Activated naive CD4-positive, alpha-beta T cell treated with anti-CD3 and anti-CD28 coated beads for 36 hours (primary cell): Measurements from ENCODE around the gene CYP24A1. TPM values are rescaled to one million over a fixed set of nuclear protein-coding genes. Genes with fewer than 3 reads are reported as not detected.

Experiments
- CTCF ChIA-PET: fragments of 350-600 bp; sonication (Branson Sonifier 250); formaldehyde crosslinking; loops from one replicate; lab custom pipeline; 2021; ENCODE audit warnings: antibody characterized with exemption; lab: Charles Lee
- DNase-seq: peaks from one replicate; pipeline ENCODE4 v3.0.0-alpha.2; 2020
- H3K27ac Mint-ChIP-seq: one replicate; pipeline ENCODE4 v1.8.0; 2021; ENCODE audit warnings: mild to moderate bottlenecking, mixed read lengths
- H3K27me3 Mint-ChIP-seq: one replicate; pipeline ENCODE4 v1.8.0; 2021; ENCODE audit warnings: low read depth, mixed read lengths
- H3K36me3 Mint-ChIP-seq: one replicate; pipeline ENCODE4 v1.8.0; 2021; ENCODE audit warnings: low read depth, mixed read lengths
- H3K4me1 Mint-ChIP-seq: one replicate; pipeline ENCODE4 v1.8.0; 2021; ENCODE audit warnings: low read depth, mixed read lengths
- H3K4me3 Mint-ChIP-seq: one replicate; pipeline ENCODE4 v1.8.0; 2021; ENCODE audit warnings: mild to moderate bottlenecking, moderate library complexity, mixed read lengths
- H3K9me3 Mint-ChIP-seq: one replicate; pipeline ENCODE4 v1.8.0; 2021; ENCODE audit warnings: mixed read lengths
- intact Hi-C: fragments of 100-400 bp; cut with micrococcal nuclease; formaldehyde crosslinking; loops from one replicate; pipeline ENCODE4 v1.15.1; 2023
- total RNA-seq, 2 experiments: library from RNA; stranded (reverse); gene quantifications; one replicate each; pipeline ENCODE4 v1.2.3, GENCODE V29; 2021

The CYP24A1 gene
- total RNA-seq, 2 experiments from 2014 or later = not detected

DNA sequence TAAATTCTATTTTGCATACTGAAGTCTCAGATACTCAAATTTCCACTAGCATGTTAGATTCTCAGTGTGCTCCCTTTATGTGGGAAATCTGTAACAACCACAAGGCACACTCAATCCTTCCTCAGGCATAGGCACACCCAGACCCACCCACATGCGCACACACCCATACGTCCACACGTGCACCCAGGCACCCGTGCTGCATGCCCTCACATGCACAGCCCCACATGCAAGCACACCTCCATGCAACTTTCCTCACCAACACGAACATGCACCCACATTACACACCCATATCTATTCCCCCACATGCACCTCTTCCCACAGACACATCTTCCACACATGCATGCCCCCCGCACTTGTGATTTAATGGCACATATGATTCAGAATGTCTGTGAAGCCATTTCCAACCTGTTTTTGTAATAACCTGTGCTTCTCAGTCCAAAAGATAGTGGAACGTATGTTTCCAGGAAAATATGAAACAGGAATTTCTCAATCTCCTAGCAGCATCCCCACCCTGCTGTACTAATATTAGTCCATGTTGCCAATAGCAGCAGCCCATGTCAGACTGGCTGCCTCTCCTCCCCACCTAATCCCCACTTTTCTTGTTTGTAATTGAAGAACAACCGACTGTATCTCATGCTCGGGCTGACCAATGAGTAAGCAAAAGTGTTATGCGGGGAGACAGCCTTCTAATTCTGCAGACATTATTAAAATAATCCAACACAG, 11.3 kb upstream of the CYP24A1 start:
- CTCF ChIA-PET = no interaction called here
- no peaks in the 10 kb centered on the region for H3K9me3 Mint-ChIP-seq
- H3K4me1 Mint-ChIP-seq = no peaks in the 10 kb centered on the region
- intact Hi-C loops = no loop called here
- no peaks in the 10 kb centered on the region for H3K36me3 Mint-ChIP-seq
- no peak overlapping the region for H3K27ac Mint-ChIP-seq
- no peak overlapping the region for H3K4me3 Mint-ChIP-seq
- no peak for DNase-seq
- H3K27me3 Mint-ChIP-seq = peaks cover 11% of the 10 kb centered on the region

DNA sequence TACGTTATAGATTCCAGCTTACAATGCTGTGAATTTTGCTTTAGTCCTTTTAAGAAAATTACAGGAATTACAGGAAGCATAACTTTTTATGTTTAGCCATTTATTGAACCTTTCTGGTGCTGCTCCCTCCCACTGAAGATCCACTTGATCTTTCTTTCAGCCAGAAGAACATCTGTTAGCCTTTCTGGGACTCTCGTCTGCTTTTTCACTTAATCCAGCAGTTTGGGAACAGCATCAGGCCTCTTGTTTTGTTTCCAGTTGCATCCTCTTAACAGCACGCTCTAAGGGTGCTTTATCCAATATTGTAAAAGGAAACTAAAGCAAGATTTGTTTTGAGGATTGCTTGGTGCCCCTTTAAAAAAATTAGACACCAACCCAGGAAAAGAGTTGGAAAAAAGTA, 10.3 kb upstream of the CYP24A1 start:
- DNase-seq = no peak
- Mint-ChIP-seq H3K36me3 (no peaks in the 10 kb centered on the region), H3K4me1 (peaks cover 2% of the 10 kb centered on the region), H3K4me3 (no peak overlapping the region), H3K9me3 (no peaks in the 10 kb centered on the region), H3K27me3 (peaks cover 11% of the 10 kb centered on the region), H3K27ac (no peak overlapping the region)
- intact Hi-C loops = no loop called here
- CTCF ChIA-PET = interaction anchor here (0.7 kb wide), 1 partner anchor 16 kb away, joined by 3 read pairs; no protein-coding TSS in a partner anchor

DNA sequence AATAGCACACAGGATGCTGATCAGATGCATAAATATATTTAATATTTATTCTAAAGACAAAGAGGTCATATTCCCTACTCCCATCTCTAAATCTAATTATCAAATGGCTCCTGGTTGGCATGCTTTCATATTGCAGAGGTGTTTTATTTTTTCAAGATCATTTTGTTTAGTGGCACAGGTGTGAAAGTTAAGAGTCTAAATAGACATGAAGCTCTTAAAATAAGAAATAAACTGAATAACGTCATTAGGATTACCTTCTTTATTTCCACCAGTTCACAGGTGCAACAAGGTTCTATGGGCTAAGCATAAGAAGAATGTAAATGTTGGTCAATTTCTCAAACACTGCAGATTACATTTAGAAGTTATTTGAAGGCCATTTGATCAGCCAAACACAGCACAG, 7.1 kb upstream of the CYP24A1 start:
- H3K27me3 Mint-ChIP-seq = peaks cover 28% of the 10 kb centered on the region
- intact Hi-C loops = no loop called here
- CTCF ChIA-PET = interaction anchor here (0.7 to 1.3 kb wide), 2 partner anchors 75 to 85 kb away, joined by 4 to 8 read pairs; no protein-coding TSS in a partner anchor

DNA sequence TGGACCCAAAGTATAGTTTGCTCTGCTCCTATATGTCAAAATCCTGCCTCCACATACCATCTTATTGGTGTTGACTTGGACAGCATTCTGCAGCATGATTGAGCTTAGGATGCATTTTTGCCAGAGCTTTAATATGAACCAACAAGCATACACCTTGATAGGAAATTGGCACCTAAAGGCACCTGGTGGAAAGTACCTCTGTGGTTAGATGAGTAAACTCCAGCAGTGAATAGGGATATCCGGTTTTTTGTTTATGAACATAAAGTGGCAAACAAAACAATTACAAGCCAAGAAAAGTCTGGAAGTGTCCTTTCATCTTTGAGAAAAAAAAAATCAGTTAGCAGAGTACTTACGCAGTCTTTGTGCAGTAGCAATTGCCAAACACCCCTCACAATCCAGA, 6.2 kb upstream of the CYP24A1 start:
- CTCF ChIA-PET = no interaction called here

More for the DNA sequence above, 7.1 kb upstream of the CYP24A1 start:
- no peak overlapping the region for H3K4me3 Mint-ChIP-seq
- H3K36me3 Mint-ChIP-seq = no peaks in the 10 kb centered on the region
- peaks cover 2% of the 10 kb centered on the region for H3K4me1 Mint-ChIP-seq
- no peak overlapping the region for H3K27ac Mint-ChIP-seq
- no peaks in the 10 kb centered on the region for H3K9me3 Mint-ChIP-seq
- DNase-seq = no peak

DNA sequence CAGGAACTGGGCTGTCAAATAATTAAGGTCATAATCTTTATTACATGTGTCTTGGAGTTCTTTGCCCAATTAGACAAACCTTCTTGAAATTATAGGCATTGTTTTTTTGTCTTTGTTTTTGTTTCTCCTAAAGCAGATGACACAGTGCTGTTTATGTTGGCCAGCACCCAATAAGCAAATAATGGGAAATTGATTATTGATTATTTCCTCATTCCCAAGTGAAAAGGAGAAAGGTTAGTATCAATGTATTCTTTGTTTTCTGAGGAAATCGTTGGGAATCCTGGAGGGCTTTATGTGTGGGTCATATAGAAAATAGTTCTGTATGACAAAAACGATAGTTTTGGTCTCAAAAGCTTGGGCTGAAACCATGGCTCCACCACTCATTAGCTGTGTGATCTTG, 4.5 kb upstream of the CYP24A1 start:
- no peaks in the 10 kb centered on the region for H3K9me3 Mint-ChIP-seq

More for the DNA sequence above, 6.2 kb upstream of the CYP24A1 start:
- DNase-seq = no peak
- Mint-ChIP-seq H3K27me3 (peaks cover 30% of the 10 kb centered on the region), H3K4me1 (peaks cover 3% of the 10 kb centered on the region), H3K9me3 (no peaks in the 10 kb centered on the region), H3K27ac (no peak overlapping the region), H3K4me3 (no peak overlapping the region), H3K36me3 (no peaks in the 10 kb centered on the region)
- intact Hi-C loops = no loop called here

GRCh38 chr20:54177378-54177777, 3.6 kb upstream of the CYP24A1 start:
- intact Hi-C loops = no loop called here
- CTCF ChIA-PET = interaction anchor here (0.7 to 0.8 kb wide), 2 partner anchors 45 to 57 kb away, joined by 3 read pairs; no protein-coding TSS in a partner anchor
- Mint-ChIP-seq H3K36me3 (no peaks in the 10 kb centered on the region), H3K4me1 (peaks cover 23% of the 10 kb centered on the region), H3K9me3 (no peaks in the 10 kb centered on the region), H3K27me3 (peaks cover 53% of the 10 kb centered on the region), H3K27ac (no peak overlapping the region), H3K4me3 (no peak overlapping the region)
- no peak for DNase-seq

More for the DNA sequence above, 4.5 kb upstream of the CYP24A1 start:
- CTCF ChIA-PET = no interaction called here
- no peak overlapping the region for H3K27ac Mint-ChIP-seq
- intact Hi-C loops = no loop called here
- no peak for DNase-seq
- H3K4me3 Mint-ChIP-seq = no peak overlapping the region
- peaks cover 16% of the 10 kb centered on the region for H3K4me1 Mint-ChIP-seq
- H3K27me3 Mint-ChIP-seq = peaks cover 44% of the 10 kb centered on the region
- no peaks in the 10 kb centered on the region for H3K36me3 Mint-ChIP-seq

DNA sequence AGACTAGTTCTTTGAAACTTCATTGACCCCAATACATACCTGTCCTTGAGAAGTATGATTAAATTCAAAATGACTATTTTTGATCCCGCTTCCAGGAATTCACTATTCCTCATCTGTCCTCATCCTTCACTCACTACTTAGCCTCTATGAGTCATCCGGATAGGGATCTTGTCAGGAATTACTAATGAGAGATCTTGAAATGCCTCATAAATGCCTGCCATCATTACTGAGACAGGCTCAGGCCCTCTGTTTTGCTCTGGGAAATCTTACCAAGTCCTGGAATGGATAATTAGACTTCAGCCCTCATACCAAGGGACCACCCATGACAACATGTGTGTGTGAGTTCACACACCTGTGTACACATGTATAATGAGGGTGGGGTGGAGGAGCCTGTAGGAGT, 2.8 kb upstream of the CYP24A1 start:
- intact Hi-C loops = no loop called here
- Mint-ChIP-seq H3K9me3 (no peaks in the 10 kb centered on the region), H3K27me3 (peaks cover 59% of the 10 kb centered on the region), H3K27ac (no peak overlapping the region), H3K4me1 (peaks cover 23% of the 10 kb centered on the region), H3K36me3 (no peaks in the 10 kb centered on the region), H3K4me3 (no peak overlapping the region)
- DNase-seq = no peak
- CTCF ChIA-PET = interaction anchor here (0.8 kb wide), 1 partner anchor 44 kb away, joined by 3 read pairs; no protein-coding TSS in a partner anchor

DNA sequence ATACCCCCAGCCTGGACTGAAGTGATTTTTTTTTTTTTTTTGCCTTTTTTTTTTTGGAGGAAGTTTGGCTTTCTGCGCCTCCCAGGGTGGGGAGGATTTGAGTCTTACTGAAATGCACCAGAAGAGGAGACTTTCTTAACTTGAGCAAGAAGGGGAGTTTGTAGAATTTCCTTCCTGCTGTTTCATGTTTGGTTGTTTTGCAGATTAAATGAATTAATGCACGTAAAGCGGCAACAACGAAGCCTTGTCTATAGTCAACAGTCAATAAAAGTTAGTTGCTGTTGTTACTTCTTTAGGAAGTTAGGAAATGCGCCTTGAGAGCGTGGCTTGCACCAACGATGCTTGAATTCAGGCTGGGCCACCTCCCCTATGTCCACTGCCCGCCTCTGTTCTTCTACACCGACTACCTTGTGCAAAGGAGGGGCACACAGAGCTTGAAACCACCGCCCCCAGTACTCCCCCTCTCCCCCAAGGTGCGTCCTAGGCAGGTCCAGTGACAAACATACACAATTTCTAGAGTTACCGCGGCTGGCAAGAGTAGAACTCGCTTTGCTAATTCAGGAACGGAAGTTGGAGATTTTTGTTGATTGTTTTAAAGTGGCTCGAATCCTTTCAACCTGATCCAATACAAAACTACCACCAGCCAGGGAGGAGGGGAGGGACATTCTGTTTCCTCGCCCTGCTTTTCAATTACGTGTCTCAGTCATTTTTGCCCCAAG, 830 bp upstream of the CYP24A1 start:
- H3K27me3 Mint-ChIP-seq = peaks cover 67% of the 10 kb centered on the region
- H3K36me3 Mint-ChIP-seq = no peaks in the 10 kb centered on the region
- intact Hi-C loops = no loop called here
- H3K27ac Mint-ChIP-seq = no peak overlapping the region
- peaks cover 21% of the 10 kb centered on the region for H3K4me1 Mint-ChIP-seq
- CTCF ChIA-PET = interaction anchor here (1.2 kb wide), 1 partner anchor 16 kb away, joined by 3 read pairs; no protein-coding TSS in a partner anchor
- no peaks in the 10 kb centered on the region for H3K9me3 Mint-ChIP-seq
- H3K4me3 Mint-ChIP-seq = peak overlapping the region; percentile 5
- no peak for DNase-seq

DNA sequence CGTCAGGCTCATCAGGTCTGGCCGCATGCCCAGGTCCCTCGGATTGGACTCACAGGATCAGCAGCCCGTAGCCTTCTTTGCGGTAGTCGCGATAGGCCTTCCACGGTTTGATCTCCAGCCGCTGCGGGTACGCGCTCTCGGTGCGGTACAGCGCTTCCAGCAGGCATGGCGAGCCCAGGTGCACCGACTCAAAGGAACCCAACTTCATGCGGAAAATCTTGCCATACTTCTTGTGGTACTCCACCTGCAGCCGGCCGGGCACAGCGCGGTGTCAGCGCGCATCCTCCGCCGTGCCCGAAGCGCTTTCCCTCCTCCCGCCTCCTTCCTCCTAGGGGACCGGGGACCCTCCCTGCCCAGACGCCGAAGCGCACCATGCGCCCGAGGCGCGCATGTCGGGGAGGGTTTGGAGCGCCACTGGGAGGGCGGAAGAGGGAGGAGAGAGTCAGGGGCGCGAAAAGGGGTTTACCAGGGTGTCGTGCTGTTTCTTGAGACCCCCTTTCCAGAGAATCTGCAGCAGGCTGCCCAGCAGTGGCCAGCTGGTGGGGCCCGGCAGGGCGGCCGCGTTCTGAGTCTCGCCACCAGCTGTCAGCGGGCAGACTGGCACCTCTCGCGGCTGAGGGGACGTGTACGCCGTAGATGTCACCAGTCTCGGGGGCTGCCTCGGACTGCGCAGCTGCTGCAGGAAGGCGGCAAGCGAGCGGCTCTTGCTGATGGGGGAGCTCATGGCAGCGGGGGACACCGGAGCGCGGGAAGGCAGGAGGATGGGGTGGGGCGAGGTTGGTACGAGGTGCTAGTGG, 732 bp downstream of the CYP24A1 start:
- Mint-ChIP-seq H3K9me3 (no peaks in the 10 kb centered on the region), H3K4me3 (peak overlapping the region; percentile 38), H3K36me3 (no peaks in the 10 kb centered on the region), H3K27me3 (peaks cover 76% of the 10 kb centered on the region), H3K27ac (no peak overlapping the region), H3K4me1 (peaks cover 21% of the 10 kb centered on the region)
- CTCF ChIA-PET = no interaction called here
- no peak for DNase-seq
- intact Hi-C loops = no loop called here

GRCh38 chr20:54172532-54172855, 1.3 kb downstream of the CYP24A1 start:
- no peaks in the 10 kb centered on the region for H3K9me3 Mint-ChIP-seq
- DNase-seq = no peak
- H3K4me1 Mint-ChIP-seq = peaks cover 21% of the 10 kb centered on the region
- H3K27me3 Mint-ChIP-seq = peaks cover 78% of the 10 kb centered on the region
- CTCF ChIA-PET = no interaction called here
- H3K27ac Mint-ChIP-seq = no peak overlapping the region
- intact Hi-C loops = no loop called here
- no peaks in the 10 kb centered on the region for H3K36me3 Mint-ChIP-seq
- H3K4me3 Mint-ChIP-seq = no peak overlapping the region

DNA sequence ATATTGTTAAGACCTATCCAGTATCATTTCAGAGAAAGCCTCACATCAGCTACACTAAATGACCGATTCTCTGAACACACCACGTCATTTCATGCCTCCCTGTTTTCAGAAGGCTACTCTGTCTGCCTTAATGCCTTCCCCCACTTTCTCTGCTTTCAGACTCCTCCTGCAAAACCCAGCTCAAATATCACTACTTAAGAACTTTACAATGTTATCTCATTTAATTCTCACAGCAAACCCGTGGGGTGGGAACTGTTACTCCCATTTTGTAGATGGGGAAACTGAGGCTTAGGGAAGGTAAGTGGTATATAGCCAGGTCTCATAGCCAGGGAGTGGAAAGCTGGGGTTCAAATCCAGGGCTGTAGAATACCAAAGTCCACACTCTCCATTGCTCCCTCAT, 2.8 kb downstream of the CYP24A1 start:
- CTCF ChIA-PET = no interaction called here
- no peak for DNase-seq
- Mint-ChIP-seq H3K9me3 (no peaks in the 10 kb centered on the region), H3K4me3 (no peak overlapping the region), H3K27ac (no peak overlapping the region), H3K27me3 (peaks cover 75% of the 10 kb centered on the region), H3K36me3 (no peaks in the 10 kb centered on the region), H3K4me1 (peaks cover 21% of the 10 kb centered on the region)
- intact Hi-C loops = no loop called here

- intact Hi-C loops = no loop called here
Measured at GRCh38 chr20:54170026-54170471, 3.7 kb downstream of the CYP24A1 start.

More at GRCh38 chr20:54170026-54170471, 3.7 kb downstream of the CYP24A1 start:
- Mint-ChIP-seq H3K4me3 (no peak overlapping the region), H3K27me3 (peaks cover 71% of the 10 kb centered on the region), H3K27ac (no peak overlapping the region), H3K4me1 (peaks cover 21% of the 10 kb centered on the region), H3K36me3 (no peaks in the 10 kb centered on the region), H3K9me3 (no peaks in the 10 kb centered on the region)
- CTCF ChIA-PET = interaction anchor here (0.6 kb wide), 1 partner anchor 388 kb away, joined by 3 read pairs; no protein-coding TSS in a partner anchor
- DNase-seq = no peak
